Activated T-cell treated with anti-CD3 and anti-CD28 coated beads for 24 hours (primary cell): ENCODE measurements around the gene SLC25A21.
"Not testable (repeated sequence)": the region's sequence is repeated elsewhere in the genome, so short reads cannot be mapped to it uniquely, and the experiment has no call there.

Experiments
- DNase-seq: peaks from one replicate; pipeline ENCODE4 v3.0.0-alpha.2; 2020; ENCODE audit warnings: low read depth

SLC25A21 gene

DNA sequence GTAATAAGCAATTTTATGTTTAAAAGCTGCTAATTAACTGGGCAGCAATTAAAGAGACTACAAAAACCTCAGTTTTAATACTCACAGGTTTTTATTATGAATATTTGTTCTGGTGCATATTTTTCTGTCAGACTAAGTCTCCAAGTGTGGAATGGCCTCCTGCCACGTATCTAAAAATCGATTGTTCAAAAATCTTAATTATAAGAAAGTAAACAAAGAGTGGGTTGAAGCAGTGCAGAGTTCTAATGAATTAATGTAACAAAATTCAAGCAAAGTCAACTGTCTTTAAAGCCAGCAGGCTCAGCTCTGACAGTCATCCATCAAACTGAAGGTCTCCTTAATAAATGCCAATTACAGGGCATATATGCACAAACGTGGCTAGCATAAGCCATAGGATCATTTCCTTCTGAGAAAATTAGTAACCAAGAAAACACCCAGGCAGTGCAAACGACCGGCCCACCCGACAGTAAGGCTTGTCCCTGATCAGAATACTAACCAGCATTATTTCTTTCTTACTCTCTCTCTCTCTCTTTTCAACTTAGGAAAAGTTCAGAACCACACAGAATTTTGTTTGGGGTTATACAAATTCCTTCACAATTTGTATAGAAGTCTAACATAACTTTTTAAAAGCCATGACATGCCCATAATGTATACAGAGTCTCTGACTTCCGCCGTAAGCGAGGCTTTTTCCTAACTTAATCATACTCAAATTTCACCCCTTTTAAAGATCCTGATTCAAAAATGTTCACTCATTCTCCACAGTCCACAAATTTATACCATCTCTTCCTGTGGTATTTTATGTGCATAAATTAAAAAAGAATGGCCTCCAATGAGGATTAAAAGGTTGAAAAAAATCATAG lies 83.8 kb downstream of the SLC25A21 start:
- no peak for DNase-seq

DNA sequence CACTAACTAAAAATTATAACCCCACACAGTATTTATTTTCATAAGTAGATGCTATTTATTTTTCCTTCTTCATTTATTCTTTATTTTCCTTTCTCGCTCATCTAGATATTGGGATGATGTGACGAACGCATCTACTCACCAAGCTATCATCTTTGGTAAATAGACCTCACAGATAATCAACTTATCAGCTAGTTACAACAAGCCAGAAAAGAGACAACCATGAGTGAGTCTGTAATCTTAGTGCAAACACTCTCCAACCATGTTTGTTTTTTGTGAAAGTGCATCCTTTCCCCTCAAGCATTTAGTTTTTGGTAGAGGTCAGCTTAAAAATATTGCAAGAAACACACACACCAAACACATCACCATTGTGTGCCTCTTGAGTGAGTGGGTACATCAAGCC lies 84.9 kb downstream of the SLC25A21 start:
- DNase-seq = no peak

DNA sequence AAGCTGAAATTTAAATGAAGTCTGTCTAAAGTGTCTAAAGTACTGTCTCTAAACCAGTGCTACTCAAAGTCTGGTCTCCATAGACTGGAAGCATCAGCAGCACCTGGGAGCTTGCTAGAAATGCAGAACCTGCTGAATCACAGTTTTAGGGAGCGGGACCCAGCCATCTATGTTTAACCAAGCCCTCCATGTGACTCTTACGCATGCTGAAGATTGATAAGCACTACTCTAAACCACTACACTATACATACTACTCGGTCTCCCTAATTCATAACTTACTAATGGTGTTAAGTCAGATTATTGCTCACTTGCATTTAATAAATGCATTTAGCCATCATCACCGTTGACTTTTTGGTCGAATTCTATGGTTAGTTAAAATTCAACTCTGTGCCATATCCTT lies 88.8 kb downstream of the SLC25A21 start:
- no peak for DNase-seq

DNA sequence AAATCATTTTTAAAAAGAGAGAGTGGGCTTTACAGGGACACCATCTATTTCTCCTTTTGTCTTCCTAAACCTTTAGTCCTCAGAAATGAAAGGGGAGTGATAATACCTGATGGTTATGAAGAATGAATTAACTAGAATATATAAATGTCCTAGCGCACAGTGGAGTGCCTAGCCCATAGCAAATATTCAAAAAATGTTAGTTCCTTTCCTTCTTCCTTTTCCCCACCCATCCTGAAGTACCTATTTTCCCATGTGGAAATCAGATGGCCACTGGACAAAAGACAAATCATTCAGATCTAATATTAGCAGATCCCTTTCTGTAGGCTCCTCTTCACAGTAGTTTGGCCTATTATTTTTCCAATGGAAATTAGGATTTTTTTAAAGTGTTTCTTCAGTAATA lies 90.0 kb downstream of the SLC25A21 start:
- no peak for DNase-seq

DNA sequence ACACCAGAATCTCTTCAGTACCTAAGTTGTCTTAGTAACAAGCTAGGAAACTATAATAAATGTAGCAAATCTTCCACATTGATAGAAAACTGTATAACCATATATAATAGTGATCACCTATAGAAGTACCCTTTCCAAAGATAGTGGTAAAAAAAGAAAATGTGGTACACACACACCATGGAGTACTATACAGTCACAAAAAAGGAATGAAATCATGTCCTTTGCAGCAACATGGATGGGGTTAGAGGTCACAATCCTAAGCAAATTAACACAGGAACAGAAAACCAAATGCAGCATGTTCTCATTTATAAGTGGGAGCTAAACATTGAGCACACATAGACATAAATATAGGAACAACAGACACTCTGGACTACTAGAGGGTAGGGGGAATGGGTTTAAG lies 90.5 kb downstream of the SLC25A21 start:
- no peak for DNase-seq

DNA sequence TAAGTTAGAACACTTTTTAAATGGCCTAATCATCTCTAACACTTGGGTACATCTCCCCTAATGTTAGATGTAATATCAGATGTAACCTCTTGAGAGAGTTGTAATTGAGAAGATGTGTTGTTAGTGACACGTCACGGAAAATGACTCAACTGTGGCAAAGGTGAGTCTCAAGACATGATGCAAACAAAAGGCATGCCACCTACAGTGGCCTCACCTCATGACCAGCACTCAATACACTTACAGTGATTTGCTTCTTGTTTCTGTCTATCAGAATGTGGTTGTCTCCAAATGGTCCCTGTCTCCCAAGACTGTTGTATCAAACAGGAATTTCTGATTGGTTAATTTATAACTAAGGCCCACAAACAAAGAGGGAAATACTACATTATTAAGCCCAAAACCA lies 91.2 kb downstream of the SLC25A21 start:
- no peak for DNase-seq

DNA sequence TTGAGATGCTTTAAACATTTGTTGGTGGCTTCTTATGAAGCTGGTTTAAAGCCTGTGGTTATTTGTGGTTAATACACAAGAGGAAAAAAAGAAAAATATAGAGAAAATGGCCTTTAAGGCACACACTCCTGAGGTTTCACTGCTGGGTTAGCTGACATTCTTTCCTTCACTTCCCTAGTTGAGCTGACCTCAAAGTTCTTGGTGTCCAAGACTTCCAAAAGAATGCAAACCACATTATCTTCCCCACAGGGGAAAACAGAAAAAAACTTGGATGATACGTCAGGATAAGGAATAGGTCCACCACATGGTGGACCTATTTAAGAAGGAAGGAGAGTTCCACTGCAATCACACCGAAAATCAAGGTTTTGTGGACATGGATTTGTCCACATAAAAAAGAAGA lies 94.3 kb downstream of the SLC25A21 start:
- DNase-seq = no peak

DNA sequence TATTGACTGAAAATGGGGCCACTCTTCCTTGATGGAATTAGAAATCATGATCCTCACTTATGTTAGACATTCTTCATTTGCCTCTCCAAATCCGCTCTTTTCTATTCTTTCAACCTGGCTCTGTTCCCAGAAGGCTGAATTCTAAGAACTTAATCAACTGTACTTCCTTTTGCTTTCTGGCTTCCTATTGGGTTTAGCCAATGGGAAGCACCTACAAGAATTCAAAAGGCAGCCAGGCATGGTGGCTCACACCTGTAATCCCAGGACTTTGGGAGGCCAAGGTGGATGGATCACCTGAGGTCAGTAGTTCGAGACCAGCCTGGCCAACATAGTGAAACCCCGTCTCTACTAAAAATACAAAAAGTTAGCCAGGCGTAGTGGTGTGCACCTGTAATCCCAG lies 98.1 kb downstream of the SLC25A21 start:
- DNase-seq = not testable (repeated sequence)

DNA sequence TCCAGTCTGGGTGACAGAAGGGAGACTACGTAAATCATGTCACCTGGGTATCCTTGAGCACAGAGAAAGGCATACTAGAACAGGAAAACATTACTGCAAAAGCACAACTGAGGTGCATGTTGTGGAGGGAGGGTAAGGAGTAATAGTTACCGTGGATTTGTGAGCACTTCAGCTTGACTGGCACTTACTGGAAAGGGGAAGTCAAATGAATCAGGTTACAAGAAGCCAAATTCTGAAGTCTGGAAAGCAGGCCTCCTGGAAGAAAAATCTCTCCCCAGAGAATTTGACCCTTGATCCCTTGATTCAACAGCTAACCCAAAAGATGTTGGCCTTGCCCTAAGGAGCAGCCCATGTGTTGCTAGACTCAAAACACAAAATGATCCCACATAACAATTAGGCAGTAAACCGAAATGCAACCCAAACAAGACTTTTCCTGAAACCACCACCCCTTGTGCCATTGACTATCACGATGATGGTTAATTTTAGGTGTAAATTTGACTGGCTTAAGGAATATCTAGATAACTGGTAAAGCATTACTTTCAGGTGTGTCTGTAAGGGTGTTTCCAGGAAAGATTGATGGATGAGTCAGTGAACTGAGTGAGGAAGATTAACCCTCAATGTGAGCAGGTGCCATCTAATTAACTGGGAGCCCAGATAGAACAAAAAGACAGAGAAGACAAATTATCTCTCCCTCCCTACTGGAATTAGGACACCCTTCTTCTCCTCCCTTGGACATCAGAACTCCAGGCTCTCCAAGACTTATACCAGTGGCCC lies 108.8 kb downstream of the SLC25A21 start:
- no peak for DNase-seq

DNA sequence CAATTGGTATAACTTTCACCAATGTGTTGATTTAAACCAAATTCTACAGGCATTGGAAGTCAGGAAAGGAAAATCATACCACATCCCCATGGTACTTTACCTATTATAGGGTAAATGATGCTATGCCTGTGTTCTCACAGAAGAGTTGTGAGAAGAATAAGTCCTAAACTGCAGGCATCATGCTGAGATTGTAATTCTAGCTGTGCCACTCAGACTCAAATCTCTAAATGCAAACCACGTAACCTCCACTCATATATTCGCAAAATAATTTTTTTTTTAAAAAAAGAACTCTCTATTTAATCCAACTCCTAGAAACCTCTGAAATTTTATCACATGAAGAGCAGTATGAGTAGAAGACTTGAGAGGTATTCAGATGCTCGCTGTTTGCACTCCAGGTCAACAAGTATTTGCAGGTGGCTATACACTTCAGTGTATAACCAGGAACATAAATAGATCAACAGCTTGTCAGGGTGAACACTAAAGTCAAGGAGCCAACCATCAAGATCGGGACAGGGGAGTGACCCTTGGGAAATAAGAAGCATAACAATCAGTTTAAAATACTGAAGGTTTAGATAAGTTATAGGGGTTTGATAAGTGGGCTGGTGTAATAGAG lies 110.1 kb downstream of the SLC25A21 start:
- DNase-seq = no peak

DNA sequence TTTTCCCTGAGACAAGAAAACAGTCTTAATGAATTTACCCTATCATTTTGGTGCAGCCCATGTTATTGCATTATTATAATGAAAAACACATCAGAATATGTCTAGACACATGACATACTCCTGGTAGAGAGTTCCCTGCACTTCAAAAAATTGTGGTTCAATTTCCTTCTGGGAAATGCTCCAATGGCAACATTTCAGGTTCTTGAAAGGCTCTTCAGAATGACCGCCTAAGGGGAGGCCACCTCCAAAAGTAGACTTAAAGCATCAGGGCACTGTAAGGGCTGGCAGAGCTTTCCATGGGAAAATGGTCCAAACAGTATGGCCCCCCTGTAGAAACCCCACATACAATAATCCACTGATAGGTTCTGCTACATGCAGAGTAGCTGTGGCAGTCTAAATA lies 110.7 kb downstream of the SLC25A21 start:
- no peak for DNase-seq

DNA sequence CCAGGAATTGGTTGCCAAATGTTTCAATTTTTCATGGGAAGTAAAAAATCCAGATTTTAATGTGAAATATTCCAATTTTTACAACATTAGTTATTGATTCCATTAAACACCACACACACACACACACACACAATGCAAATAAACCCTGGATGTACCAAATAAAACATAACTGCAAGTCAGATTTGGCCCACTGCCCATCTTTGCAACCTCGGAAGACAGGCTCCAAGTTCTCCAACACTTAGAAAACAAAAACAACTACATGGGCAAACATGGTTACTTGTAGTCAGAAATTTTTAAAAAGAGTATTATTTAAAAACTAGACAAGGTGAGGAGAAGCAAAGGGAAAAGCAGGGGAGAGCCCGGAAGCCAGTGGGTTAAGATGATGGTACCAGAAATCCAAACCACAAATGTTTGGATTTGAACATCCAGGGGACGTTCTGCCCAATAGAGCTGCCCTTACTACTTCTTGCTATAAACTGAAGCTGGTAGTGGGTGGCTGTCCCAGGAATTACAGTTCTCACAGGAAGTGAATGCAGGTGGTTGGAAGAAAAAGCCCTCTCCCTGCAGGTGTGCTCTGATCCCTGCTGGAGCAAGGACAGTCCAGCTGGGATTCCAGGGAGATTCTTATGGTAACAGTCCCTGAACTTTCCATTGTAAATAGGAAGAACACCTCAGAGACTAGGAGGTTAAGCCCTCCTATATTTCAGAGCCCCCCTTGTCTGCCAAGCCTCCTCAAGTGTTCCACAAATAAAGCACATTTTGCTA lies 111.7 kb downstream of the SLC25A21 start:
- no peak for DNase-seq

DNA sequence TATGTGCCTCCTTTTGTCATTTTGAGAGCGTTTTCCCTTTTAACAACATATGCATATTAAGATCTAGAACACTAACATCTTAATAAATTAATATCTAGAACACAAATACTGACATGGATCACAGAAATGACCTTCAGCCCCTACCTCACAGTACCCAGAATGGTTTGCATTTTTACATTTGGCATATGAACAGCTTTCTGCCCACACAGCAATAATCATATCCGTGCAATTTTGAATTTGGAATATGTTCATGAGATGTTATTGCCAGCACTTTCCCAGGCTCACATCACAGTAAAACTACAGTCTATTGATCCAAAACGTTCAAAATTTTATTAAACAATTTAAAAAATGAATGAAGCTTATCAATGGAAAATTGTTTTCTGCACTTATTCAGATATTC lies 114.6 kb downstream of the SLC25A21 start:
- DNase-seq = no peak

DNA sequence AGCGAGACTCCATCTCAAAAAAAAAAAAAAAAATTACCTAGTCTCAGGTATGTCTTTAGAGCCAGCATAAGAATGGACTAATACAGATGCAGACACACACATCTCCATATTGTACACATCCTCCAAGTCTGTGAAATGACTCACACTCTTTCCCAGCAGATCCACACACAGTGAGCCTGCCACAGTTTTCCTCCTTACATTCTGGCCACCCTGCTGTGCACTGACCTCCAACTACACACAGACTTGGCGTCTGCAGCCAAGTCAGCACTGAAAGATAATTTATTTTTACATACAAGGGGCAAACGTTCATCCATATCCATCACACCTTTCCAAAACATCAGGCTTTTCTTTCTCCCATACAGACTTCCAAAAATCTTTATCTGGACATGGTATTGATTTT lies 115.9 kb downstream of the SLC25A21 start:
- DNase-seq = no peak

DNA sequence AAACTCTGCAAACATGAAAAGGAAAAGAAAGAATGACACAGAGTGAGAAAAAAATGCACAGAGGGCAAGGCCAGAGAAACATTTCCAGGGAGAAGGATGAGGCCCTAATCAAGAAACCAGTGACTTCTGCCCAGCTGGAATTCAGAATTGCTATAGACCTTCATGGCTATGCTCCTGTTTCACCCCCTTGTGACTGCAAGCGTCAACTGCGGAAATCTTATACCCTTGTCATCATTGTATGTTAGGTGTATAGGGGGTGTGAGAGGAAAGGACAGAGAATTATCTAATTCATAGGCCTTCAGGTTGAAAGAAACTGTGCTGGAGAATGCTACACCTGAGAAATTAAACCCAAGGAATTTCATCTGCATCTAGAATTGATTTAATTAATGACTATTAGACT lies 117.5 kb downstream of the SLC25A21 start:
- no peak for DNase-seq

DNA sequence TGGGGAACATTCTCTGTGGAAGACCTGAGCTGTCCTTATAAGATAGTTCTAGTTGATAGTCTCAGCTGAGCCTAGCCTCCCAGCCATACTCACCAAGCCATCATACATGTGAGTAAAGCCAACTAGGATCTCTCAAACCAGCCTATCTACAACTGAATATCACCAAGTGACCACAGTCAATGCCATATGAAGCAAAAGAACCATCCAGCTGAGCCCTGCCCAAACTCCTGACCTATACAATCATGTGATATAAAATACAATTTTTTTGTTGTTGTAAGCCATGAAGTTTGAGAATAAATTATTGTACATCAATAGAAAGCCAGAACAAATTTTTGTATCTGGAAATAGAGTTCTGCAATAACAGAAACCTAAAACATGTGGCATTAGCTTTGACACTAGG lies 118.3 kb downstream of the SLC25A21 start:
- no peak for DNase-seq

DNA sequence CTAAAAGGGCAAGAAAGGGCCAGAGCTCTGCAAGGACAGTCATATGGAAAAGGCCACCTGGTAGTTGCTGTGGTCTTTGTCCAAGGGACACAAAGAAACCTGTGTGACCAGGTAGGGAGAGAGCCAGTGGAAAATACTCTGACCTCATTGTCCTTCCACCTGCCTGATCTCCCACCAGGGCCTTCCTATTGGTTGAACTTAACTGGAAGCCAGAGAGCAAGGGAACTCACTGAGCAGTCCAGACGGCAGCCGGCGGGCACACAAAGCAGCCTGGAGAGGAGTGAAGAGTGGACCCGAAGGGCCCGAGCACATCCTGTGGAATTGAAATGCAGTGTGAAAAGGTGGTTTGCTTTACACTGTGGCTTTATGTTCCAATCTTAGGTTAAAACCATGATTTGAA lies 120.7 kb downstream of the SLC25A21 start:
- no peak for DNase-seq

DNA sequence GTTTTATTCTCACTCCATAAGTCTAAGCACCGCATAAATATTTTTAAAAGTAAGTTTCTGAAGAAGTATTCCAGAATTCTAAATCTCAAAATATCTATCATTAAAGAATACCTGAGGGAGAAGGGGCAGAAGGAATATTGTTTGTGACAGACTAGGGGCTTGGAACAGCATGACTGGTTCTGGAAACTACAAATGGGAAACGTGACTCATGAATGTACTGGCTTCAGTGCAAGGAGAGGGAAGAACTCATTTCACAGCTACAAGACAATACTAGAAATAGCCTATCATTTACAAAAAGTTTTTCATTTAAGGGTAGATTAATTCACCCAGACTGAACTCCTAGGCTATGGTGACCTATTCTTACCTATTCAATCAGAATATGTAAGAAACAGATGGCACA lies 121.3 kb downstream of the SLC25A21 start:
- DNase-seq = no peak

DNA sequence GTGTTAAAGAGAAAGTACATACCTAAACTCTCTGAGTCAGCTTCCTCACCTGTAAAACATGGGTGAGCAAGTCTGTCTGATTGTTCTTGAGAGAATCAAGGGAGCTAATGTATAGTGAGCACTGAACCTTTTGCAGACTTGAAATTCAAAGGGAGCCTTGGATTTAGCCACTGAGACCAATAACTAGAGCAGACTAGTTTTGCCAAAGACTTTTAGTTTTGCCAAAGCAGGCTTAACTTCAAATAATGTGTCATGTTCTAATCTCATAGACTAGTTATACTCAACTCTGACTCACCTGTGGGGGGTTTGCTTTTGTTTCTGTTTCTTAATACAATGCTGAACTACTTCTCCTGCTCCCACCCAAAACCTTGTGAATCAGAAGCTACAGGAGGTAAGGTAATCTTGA lies 123.7 kb downstream of the SLC25A21 start:
- no peak for DNase-seq

DNA sequence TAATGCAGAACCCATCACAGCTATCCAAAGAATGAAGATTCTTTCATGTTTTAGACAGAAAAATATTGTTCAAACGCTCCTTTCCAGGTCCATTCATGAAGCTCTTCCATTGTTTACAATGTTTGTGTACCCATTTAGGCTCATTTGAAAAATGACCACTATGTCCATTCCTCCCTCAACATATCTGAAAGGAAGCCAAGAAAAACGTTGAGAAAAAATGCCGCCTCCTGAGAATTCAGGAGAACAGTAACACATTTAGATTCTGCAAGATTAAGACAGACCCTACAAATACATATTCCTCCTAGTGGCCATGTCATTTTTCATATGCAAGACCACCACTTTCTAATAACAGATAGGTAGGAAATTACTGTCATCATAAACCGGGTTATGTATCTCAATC lies 124.4 kb downstream of the SLC25A21 start:
- no peak for DNase-seq

DNA sequence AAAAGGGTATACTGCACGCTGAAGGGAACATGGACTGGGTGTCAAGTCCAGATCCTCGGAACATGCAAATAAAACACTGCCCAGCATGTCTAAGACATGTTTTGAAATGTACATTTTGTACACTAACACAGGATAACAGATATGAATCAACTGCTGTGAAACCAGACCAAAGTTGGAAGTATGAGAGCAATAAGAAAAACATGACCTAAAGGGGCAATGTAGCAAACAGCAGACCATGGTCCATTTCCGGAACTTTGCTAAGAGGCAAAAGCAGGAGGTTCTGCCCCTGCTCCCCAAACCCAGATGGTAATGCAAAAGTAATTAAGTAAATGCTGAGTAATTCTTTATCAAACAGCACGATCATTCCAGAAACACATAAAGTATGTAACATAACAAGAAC lies 125.2 kb downstream of the SLC25A21 start:
- no peak for DNase-seq

DNA sequence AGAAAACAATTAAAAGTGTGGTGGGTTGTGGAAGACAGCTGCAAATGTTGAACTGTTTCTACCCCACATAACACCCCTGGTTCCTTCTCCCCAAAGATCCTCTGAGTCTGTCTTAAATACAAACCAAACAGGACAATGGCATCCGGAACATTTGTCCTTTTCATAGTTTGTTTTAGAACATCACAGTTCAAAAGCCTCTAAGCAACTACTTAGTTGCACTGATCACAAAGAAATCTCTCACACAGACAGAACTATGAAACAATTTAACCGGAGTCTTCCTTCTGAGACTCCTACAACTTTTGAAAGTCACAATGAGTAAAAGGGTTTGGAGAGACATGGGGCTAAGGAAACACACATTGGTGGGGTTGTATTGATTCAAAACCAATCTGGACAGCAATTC lies 125.6 kb downstream of the SLC25A21 start:
- no peak for DNase-seq
